Embryonic facial prominence (tissue), 1 donor: ENCODE measurements around the gene DRD4.

Source experiments
- DNase-seq: peaks from one replicate; pipeline ENCODE4 v3.0.0-alpha.2; 2016; ENCODE audit errors: extremely low spot score

Gene DRD4

DNA sequence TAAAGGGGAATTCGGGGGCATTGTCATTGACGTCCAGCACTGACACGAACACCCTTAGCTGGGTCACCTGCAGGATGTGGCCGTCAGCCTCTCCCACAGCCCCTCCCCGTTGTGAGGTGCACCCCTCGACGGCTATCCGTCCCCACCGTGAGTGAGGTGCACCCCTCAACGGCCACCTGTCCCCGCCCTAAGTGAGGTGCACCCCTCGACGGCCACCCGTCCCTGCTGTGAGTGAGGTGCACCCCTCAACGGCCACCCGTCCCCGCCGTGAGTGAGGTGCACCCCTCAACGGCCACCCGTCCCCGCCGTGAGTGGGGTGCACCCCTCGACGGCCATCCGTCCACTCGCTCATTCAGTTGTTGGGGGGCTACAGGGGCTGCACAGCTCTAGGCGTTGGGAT lies 15.2 kb upstream of the DRD4 start:
- DNase-seq: no peak

DNA sequence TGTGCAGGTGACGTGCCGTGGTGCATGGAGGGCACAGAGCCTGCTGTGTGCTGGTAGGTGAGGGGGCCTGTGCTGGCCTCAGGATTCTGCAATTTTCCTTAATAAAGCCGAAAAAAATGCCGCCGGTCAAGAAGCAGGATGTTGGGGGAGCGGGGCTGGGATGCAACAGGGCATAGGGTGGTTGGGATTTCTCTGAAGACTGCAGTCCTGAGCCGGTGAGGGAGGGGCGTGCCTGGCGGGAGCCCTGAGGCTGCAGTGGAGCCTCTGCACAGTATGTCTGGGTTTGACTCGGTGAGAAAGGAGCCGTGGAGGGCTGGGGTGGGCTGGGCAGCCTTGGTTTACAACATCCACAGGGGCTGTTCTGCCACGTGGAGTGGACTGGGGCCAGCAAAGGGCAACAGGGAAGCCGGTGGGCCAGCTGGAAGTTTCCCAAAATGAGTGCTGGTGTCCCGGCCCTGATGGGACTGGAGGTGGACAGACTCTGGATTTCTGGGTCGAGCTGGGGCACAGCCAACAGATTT lies 13.7 kb upstream of the DRD4 start:
- DNase-seq: no peak

DNA sequence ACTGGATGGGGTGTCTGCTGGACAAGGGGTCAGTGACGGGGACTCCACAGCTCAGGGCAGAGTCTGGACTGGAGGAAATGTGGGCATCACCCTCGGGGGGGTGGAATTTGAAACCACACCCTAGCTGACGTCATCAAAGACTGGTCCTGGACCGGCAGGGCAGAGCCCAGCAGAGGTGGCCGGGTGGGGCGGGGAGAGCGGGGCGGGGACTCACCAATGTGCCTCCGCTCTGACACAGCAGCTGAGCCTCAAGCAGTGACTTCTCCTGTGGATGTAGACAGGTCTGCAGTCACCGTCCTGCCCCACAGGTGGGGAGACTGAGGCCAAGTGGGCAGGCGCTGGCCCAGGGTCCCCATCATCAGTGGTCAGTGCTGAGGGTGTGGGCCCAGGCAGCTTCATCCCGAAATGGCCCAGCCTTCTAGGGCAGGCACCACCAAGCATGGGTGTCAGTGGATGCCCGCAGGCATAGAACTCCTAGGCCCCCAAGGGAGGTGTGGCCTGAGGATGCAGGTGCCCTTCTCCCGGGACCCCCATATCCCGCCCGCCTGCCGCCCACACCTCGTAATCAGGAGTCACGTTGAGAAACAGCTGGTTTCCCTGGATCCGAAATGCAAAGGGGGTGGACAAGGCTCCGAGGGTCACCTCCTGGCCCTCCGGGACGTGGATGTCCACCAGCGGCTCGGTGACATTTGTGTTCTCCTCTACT lies 12.9 kb upstream of the DRD4 start:
- DNase-seq: no peak

DNA sequence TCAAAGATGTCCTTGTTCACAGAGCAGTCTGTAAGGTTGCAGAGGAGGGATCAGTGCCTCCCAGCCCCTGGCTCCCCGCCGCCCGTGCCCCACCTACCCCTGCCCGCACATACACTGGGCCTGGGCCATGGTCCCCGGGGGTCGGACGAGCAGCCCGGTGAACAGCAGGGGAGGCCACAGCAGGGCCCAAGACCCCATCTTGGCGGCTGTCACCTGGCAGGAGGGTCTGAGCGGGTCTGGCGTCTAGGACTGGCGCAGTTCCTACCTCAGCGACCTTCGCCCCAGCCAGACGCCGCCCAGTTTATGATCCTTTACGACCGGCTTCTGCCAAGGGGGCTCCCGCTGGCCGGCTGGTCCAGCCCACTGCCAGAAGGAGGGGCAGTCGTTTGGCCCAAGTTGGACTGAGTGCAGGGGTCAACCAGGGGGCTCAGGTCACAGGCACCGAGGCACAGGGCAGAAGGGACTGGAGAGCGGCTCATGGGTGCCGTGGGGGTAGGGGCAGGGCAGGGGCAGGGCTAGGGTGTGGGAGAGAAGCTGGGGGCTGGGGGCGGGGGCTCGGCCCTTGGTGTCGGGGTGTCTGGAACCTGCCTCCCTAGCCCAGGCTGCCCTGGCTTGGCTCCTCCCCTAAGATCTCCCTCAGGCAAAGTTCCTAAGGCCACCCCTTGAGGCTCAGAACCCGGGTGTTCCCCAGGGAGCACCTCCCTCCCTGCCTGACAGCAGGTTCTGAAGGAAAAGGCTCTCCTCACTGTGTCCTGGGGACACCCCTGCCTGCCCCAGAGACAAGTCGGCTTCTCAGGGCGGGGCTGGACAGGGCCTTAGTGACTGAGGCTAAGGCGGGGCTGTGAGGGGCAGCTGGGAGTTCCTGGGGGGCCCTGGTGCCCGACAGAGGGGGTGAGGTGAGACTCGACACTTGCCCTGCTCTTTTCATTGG lies 12.1 kb upstream of the DRD4 start, which contains the start of gene CDHR5:
CDHR5 (minus strand) TSS at position 251 of the 931 bp plus-strand sequence; CDS start at position 198, 53 bp downstream.
- no peak for DNase-seq

DNA sequence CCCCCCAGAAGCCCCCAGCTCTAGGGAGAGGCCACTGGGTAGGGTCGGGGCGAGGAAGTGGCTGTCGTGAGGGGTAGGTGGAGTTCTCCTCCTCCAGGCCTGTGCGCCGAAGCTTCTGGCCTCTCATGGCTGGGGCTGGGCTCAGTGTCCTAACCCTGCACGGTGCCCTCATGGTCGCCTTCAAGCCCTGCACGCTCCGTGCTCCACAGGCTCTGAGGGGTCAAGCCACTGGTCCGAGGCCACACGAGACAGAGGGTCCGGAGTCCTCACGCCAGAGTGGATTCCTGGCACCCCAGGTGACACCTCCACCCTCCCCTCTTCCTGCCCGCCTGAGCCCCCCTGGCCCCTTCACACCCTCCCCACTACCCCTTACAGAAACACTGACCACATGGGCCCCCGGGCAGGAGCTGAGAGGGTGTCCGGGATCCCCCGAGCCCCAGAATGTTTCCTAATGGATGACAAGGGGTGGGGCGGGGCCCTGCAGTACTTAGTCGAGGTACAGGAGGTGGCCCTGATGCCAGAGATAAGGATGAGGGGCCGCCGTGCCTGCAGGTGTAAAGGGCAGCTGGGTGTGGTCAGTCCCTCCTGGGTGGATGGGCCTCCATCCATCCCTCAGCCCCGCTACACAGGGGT lies 11.3 kb upstream of the DRD4 start:
- no peak for DNase-seq

DNA sequence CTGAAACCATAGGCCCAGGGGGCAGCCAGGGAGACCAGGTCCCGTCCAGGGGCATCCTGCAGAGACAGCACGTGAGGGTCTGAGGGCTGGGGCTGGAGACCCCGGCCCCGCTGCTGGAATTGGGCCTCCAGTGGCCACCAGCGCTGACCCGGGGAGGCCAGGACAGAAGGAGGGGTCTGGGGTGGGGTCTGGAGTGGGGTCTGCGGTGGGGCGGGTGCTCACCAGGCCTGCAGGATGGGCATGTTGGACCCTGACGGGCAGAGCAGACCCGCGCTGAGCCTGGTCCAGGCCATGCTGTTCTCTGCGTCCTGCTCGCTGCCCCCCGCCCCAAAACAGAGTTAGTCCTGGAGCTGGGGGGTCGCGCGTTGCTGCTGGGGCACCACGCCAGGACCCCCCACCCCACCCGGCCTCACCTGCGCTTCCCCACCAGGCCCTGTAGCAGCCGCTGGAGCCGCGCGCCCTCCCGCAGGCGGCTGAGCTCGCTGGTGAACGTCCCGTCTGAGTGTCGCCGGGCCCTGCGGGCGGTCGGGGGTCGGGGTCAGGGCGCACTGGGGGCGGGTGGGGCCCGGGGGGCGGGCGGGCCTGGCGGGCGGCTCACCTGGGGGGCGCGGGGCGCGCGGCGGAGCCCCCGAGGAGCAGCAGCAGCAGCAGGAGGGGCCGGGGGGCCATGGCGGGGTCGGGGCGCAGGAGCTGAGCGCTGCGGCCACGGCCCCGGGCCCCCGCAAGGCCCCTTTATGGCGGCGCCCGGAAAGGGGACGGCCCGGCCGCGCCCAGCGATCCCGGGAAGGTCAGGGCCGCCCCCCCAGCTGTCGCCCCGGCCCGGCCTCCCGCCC lies 10.4 kb upstream of the DRD4 start, which contains the start of gene SCT:
SCT (minus strand) TSS at position 707 of the 833 bp plus-strand sequence; CDS start at position 669, 38 bp downstream.
- no peak for DNase-seq

DNA sequence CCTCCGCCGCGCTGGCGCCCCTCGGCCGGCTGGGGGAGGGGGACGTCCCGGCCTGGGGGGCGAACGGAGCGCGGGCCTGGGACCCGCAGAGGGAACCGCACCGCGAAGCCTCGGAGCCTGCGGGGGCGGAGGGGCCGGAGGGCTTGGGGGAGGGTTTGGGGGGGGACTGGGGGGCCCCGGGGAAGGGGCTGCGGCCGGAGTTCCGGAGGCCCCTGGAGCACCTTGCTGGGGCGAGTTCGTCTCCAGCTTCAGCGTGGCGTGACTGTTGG lies 9.8 kb upstream of the DRD4 start:
- DNase-seq: no peak

DNA sequence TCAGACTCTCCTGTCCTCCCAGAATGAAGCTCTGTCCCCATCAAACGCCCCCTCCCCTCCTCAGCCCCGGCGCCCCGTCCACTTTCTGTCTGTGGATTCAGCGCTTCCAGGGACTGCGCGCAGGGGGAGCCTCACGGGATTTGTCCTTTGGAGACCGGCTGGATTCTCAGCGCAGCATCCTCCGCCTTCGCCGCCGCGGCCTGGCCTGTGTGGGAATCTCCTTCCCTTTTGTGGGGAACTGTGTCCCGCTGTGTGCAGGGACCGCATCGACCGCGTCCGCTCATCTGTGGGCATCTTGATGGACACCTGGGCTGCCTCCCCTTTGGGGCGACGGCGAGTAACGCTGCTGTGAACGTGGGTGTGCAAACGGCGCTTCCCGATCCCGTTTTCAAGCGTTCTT lies 9.0 kb upstream of the DRD4 start:
- DNase-seq: no peak

DNA sequence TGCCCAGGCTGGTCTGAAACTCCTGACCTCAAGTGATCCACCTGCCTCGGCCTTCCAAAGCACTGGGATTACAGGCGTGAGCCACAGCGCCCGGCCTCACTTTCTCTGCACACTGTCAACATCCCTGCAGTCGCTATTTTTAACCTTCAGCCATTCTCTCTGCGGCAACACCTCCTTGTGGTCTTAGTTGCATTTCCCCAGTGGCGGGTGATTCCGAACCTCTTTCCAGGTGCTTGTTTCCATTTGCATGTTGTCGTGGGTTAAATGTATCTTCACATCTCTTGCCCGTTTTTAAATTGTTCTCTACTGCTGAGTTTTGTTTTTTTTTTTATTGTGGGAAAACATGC lies 7.9 kb upstream of the DRD4 start:
- no peak for DNase-seq

DNA sequence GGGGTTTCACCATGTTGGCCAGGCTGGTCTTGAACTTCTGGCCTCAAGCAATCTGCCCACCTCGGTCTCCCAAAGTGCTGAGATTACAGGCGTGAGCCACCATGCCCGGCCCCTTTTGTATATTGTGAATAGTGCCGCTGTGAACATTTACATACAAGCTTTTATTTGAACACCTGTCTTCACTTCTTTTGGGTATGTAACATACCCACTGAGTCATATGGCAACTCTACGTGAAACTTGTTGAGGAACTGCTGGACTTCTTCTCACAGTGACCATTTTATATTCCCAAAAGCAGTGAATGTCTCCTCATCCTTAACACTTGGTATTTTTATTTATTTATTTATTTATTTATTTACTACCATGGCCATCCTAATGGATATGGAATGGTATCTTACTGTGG lies 6.2 kb upstream of the DRD4 start:
- no peak for DNase-seq

DNA sequence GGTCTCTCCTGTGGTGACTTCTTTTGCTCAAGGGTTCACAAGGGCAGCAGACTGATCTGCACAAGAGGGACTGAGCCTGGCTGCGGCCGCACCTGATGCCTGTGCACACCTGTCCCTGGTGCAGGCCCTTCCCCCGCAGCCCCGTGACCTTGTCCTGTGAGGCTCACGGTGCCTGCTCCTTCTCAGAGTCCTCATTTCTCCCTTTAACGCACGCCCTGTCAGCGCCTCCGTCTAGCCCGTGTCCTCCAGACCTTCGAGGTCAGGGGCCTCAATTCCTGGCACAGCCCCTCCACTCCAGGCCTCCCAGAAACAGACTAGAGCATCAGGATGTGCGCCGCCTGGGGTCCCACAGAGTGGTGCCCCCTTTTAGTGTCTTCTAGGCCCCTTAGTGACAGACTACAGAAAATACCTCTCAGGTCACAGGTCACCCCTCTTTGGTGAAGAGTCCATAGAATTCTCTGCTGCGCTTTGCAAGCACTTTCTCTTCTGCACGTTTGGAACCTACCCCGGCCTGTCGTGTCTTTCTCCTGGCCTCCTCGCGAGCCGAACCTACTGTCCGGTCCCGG lies 1.0 kb upstream of the DRD4 start:
- DNase-seq: no peak

DNA sequence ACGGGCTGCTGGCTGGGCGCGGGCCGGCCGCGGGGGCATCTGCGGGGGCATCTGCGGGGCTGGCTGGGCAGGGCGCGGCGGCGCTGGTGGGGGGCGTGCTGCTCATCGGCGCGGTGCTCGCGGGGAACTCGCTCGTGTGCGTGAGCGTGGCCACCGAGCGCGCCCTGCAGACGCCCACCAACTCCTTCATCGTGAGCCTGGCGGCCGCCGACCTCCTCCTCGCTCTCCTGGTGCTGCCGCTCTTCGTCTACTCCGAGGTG lies 194 bp downstream of the DRD4 start:
- no peak for DNase-seq

DNA sequence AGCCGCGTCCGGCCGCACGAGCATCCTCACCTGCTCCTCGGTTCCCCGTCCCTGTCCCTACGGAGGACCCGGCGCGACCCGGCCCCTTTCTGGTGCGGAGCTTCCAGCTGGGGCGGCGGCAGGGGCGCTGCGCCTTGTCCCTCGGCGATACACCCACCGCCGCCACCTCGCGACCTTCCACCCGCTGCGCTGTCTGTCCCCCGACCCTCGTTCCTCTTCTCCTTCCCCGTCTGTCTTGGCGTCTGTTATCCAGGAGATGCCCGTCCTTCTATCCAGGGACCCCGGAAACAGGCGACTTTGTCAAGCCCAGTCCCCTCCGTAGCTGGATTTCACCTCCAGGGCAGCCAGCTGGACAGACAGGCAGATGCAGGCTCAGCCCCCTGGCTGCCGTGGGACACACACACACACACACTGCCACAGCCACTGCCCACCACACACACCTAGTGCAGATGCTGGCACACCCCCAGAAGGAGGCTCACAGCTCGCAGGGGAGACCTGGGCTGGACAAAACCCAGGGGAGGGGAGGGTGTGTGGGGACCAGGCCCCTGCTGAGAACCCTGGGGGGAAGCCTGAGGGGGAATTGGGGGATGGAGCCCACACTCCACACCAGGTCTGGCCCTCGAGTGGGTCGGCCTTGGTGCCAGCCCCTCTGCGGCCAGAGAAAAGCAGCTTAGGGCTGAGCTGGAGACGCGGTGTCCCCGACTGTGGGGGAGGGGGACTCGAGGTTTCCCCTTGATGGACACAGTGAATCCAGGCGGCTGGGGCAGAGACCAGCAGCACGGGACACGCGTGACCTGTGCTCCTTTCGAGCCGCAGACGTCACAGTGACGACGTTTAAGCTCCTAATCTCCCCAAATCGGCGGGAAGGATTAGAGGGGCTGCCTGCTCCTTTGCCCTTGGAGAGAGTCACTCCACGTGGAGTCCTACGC lies 788 bp downstream of the DRD4 start:
- DNase-seq: no peak

DNA sequence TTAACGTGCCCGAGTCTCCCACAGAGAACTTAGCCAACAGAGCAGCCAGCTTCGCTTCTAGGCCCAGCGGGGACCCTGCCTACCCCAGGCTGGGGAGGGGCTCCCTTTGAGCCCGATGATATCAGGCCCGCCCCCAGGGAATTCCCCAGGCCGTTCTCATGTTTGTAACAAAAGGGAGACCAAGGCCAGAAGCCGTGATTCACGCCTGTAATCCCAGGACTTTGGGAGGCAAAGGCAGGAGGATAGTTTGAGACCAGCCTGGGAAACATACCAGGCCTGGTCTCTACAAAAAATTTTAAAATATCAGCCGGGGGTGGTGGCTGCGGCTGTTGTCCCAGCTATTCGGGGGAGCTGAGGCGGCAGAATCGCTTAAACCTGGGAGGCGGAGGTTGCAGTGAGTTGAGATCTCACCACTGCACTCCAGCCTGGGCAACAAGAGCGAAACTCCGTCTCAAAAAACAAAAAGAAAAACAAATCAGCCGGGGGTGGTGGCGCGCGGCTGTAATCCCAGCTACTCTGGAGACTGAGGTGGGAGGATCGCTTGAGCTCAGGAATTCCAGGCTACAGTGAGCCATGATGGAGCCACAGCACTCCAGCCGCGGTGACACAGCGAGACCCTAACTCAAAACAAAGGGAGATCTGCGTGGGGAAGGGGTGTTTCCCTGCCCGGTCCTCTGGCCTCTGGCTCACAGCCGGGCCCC lies 1.7 kb downstream of the DRD4 start:
- no peak for DNase-seq

DNA sequence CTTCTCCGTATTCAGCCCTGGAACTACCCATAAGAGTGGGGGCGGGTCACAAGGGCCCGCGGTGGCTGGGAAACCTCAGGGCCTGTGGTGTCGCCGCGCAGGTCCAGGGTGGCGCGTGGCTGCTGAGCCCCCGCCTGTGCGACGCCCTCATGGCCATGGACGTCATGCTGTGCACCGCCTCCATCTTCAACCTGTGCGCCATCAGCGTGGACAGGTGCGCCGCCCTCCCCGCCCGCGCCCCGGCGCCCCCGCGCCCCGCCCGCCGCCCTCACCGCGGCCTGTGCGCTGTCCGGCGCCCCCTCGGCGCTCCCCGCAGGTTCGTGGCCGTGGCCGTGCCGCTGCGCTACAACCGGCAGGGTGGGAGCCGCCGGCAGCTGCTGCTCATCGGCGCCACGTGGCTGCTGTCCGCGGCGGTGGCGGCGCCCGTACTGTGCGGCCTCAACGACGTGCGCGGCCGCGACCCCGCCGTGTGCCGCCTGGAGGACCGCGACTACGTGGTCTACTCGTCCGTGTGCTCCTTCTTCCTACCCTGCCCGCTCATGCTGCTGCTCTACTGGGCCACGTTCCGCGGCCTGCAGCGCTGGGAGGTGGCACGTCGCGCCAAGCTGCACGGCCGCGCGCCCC lies 2.4 kb downstream of the DRD4 start:
- no peak for DNase-seq

DNA sequence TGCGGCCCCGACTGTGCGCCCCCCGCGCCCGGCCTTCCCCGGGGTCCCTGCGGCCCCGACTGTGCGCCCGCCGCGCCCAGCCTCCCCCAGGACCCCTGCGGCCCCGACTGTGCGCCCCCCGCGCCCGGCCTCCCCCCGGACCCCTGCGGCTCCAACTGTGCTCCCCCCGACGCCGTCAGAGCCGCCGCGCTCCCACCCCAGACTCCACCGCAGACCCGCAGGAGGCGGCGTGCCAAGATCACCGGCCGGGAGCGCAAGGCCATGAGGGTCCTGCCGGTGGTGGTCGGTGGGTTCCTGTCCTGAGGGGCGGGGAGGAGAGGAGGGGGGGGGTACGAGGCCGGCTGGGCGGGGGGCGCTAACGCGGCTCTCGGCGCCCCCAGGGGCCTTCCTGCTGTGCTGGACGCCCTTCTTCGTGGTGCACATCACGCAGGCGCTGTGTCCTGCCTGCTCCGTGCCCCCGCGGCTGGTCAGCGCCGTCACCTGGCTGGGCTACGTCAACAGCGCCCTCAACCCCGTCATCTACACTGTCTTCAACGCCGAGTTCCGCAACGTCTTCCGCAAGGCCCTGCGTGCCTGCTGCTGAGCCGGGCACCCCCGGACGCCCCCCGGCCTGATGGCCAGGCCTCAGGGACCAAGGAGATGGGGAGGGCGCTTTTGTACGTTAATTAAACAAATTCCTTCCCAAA lies 3.1 kb downstream of the DRD4 start:
- DNase-seq: no peak

DNA sequence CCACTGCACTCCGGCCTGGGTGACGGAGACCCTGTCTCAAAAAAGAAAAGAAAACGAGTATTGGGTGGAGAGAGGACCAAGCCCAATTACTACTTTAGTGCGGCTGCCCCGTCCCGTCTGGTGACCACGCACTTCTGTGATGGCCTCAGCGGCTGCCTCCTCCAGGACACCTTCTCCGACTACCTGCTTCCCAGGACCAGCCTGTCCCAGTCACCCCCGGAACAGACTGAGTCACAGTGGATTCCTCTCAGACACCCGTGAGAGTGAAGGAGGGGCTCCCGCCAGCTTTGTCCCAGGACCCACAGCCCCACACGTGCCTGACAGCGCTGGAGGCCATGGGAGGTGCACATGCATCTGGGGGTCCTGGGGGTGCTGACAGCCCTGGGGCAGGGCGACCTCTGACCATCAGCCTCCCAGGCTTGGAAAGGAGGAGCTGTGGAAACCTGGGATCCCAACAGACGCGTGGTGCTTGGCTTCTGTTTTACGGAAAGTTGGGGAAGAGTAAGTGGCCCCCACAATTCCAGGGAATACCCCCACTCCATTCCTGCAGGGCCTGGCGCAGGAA lies 4.8 kb downstream of the DRD4 start:
- DNase-seq: no peak

DNA sequence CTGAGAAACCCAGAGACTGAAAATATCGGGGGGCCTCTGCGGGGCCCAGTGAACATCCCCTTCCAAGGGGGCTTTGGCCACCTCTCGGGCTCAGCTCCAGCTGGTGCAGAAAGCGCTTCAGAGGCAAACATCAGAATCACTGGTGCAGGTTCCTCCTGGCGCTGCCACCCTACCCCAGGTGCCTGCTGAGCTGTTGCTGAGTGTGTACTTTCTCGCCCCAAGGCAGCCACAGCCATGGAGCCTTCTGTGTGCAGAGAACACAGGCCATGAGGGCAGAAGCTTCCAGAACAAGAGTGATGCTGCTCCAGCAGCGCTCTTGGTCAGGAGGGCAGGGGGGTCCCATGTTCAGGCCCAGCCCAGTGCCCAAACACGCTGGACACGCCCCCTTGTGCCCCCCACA lies 6.3 kb downstream of the DRD4 start:
- no peak for DNase-seq
